ENCODE data around the gene PAPPA2. TPM values are rescaled to one million over a fixed set of nuclear protein-coding genes. Genes with fewer than 3 reads are reported as not detected.

The PAPPA2 gene
- total RNA-seq, 3 donors from 2014 or later, result 1.2 to 3.9 (median 2.6) TPM

GRCh38 chr1:176853503-176853902 is 390.5 kb downstream of the PAPPA2 start:
- intact Hi-C loops (cut with DNase I; ENCODE audit: low total_unique reads), result no loop called here
- TF ChIP-seq POLR2AphosphoS5 (IDR thresholded peaks at IDR 0.05) (no peak), POLR2A (IDR thresholded peaks at IDR 0.05) (no peak), CTCF (IDR thresholded peaks at IDR 0.05) (no peak)
- Histone ChIP-seq H3K4me1 (no peaks in the 10 kb centered on the region), H3K9me3 (no peaks in the 10 kb centered on the region), H3K27me3 (no peaks in the 10 kb centered on the region), H3K36me3 (no peaks in the 10 kb centered on the region), H3K27ac (no peak overlapping the region), H3K4me3 (no peak overlapping the region)
- DNase-seq (ENCODE audit: low spot score in 2 of 2), result no peak

GRCh38 chr1:176854121-176854520 is 391.1 kb downstream of the PAPPA2 start:
- Histone ChIP-seq H3K9me3 (no peaks in the 10 kb centered on the region), H3K36me3 (no peaks in the 10 kb centered on the region), H3K27ac (no peak overlapping the region), H3K27me3 (no peaks in the 10 kb centered on the region), H3K4me1 (no peaks in the 10 kb centered on the region), H3K4me3 (no peak overlapping the region)
- TF ChIP-seq POLR2A (IDR thresholded peaks at IDR 0.05) (no peak), CTCF (IDR thresholded peaks at IDR 0.05) (no peak), POLR2AphosphoS5 (IDR thresholded peaks at IDR 0.05) (no peak)
- intact Hi-C loops (cut with DNase I; ENCODE audit: low total_unique reads), result no loop called here
- DNase-seq (ENCODE audit: low spot score in 2 of 2), result no peak

GRCh38 chr1:176854758-176855745 is 392.1 kb downstream of the PAPPA2 start:
- DNase-seq (ENCODE audit: low spot score in 2 of 2), result no peak
- TF ChIP-seq CTCF (IDR thresholded peaks at IDR 0.05), result no peak
- no peak for TF ChIP-seq POLR2AphosphoS5 (IDR thresholded peaks at IDR 0.05)
- no peak for TF ChIP-seq POLR2A (IDR thresholded peaks at IDR 0.05)
- intact Hi-C loops (cut with DNase I; ENCODE audit: low total_unique reads), result no loop called here
- Histone ChIP-seq H3K27me3 (no peaks in the 10 kb centered on the region), H3K4me3 (no peak overlapping the region), H3K4me1 (no peaks in the 10 kb centered on the region), H3K9me3 (no peaks in the 10 kb centered on the region), H3K27ac (no peak overlapping the region), H3K36me3 (no peaks in the 10 kb centered on the region)

GRCh38 chr1:176857632-176858031 is 394.7 kb downstream of the PAPPA2 start:
- no peak for TF ChIP-seq CTCF (IDR thresholded peaks at IDR 0.05)
- no peak for TF ChIP-seq POLR2A (IDR thresholded peaks at IDR 0.05)
- no peak for TF ChIP-seq POLR2AphosphoS5 (IDR thresholded peaks at IDR 0.05)

GRCh38 chr1:176858433-176858916 is 395.5 kb downstream of the PAPPA2 start:
- H3K27me3 ChIP-seq, result no peaks in the 10 kb centered on the region
- no peak overlapping the region for H3K4me3 ChIP-seq
- H3K9me3 ChIP-seq, result no peaks in the 10 kb centered on the region
- intact Hi-C loops (cut with DNase I; ENCODE audit: low total_unique reads), result no loop called here
- H3K27ac ChIP-seq, result no peak overlapping the region
- H3K36me3 ChIP-seq, result no peaks in the 10 kb centered on the region
- H3K4me1 ChIP-seq, result no peaks in the 10 kb centered on the region
- no peak for DNase-seq (ENCODE audit: low spot score in 2 of 2)
- no peak for TF ChIP-seq POLR2A (IDR thresholded peaks at IDR 0.05)
- TF ChIP-seq POLR2AphosphoS5 (IDR thresholded peaks at IDR 0.05), result no peak
- TF ChIP-seq CTCF (IDR thresholded peaks at IDR 0.05), result no peak

More at GRCh38 chr1:176857632-176858031, 394.7 kb downstream of the PAPPA2 start:
- Histone ChIP-seq H3K36me3 (no peaks in the 10 kb centered on the region), H3K4me3 (no peak overlapping the region), H3K27ac (no peak overlapping the region), H3K9me3 (no peaks in the 10 kb centered on the region), H3K27me3 (no peaks in the 10 kb centered on the region), H3K4me1 (no peaks in the 10 kb centered on the region)
- DNase-seq (ENCODE audit: low spot score in 2 of 2), result no peak
- intact Hi-C loops (cut with DNase I; ENCODE audit: low total_unique reads), result no loop called here

All from breast epithelium (tissue), 4 donors.